Measurements from ENCODE around the gene AADACL4.

Gene AADACL4

DNA sequence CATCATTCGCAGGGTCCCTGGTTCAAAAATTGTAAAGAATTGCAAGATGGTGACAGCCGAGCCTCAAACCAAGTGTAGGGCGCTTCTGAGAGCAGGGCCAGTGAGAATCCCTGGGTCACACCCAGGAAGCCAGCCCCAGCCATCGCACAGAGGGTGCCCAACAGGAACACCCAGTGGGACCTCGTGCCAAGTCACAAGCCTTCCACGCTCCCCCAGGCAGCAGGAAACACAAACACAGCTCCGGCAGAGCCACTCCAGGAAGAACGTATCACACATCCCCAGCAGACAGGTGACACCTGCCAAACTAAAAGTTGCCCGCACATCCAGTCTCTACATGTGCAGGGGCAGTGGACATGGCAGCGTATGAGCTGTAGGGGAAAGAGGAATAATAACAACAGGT lies 46.1 kb upstream of the AADACL4 start:
- Histone ChIP-seq H3K27ac (ENCODE audit: low read depth, low read length) (no peak overlapping the region), H4K5ac (ENCODE audit: low read length) (no peak overlapping the region), H3K79me2 (ENCODE audit: control insufficient read depth, insufficient read depth, low read length) (no peaks in the 10 kb centered on the region), H3K79me1 (ENCODE audit: low read length) (no peaks in the 10 kb centered on the region), H3K18ac (ENCODE audit: low read length) (no peak overlapping the region), H3K4me1 (ENCODE audit: control insufficient read depth, low read depth, low read length) (no peaks in the 10 kb centered on the region), H2BK15ac (replicated peaks; ENCODE audit: low read depth) (no peak overlapping the region), H2BK120ac (ENCODE audit: low read depth, low read length) (no peak overlapping the region), H3K56ac (ENCODE audit: low read length) (no peak overlapping the region), H3K9ac (ENCODE audit: low read length) (no peak overlapping the region), H3K4ac (ENCODE audit: low read depth, low read length) (no peak overlapping the region), H2BK5ac (ENCODE audit: low read length) (no peak overlapping the region), H3K4me2 (ENCODE audit: low read length) (no peak overlapping the region), H3K23ac (ENCODE audit: low read length) (no peak overlapping the region), H3K36me3 (ENCODE audit: control insufficient read depth, insufficient read depth, low read length) (no peaks in the 10 kb centered on the region), H3K4me3 (ENCODE audit: low read length) (no peak overlapping the region), H4K8ac (ENCODE audit: low read depth, low read length) (no peak overlapping the region), H2AK5ac (ENCODE audit: low read length) (no peak overlapping the region), H3K27me3 (ENCODE audit: insufficient read depth, low read length, poor library complexity) (no peaks in the 10 kb centered on the region)
- no CpG with 5 or more reads among the region's 10 CpGs for WGBS (ENCODE audit: extremely low coverage, insufficient coverage, low lambda C conversion rate)
- no peak for DNase-seq

DNA sequence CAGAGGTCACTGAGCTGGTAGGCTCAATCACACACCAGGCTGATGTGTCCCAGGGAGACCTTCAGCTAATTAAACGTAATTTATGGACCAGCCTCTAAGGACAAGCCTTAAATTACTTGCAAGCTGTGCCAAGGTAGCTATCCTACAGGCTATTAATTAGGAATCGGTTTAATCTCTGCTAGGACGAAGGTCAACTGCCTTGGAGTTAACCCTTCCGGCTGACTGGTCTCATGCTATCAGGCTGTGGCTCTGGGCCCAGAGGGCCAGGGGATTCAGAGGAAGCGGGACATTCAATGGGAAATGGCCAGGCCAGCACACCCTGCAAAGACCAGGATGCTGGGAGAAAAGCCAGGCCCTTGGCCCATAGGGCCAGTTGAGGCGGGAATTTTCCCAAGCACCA lies 44.9 kb upstream of the AADACL4 start:
- H3K36me3 ChIP-seq (ENCODE audit: control insufficient read depth, insufficient read depth, low read length), result no peaks in the 10 kb centered on the region
- no peak overlapping the region for H3K4me3 ChIP-seq (ENCODE audit: low read length)
- H3K79me2 ChIP-seq (ENCODE audit: control insufficient read depth, insufficient read depth, low read length), result no peaks in the 10 kb centered on the region
- no peak overlapping the region for H3K4me2 ChIP-seq (ENCODE audit: low read length)
- no peak overlapping the region for H3K9ac ChIP-seq (ENCODE audit: low read length)
- H4K5ac ChIP-seq (ENCODE audit: low read length), result no peak overlapping the region
- no peaks in the 10 kb centered on the region for H3K27me3 ChIP-seq (ENCODE audit: insufficient read depth, low read length, poor library complexity)
- no peak overlapping the region for H2BK5ac ChIP-seq (ENCODE audit: low read length)
- no peak overlapping the region for H3K4ac ChIP-seq (ENCODE audit: low read depth, low read length)
- H4K8ac ChIP-seq (ENCODE audit: low read depth, low read length), result no peak overlapping the region
- no peak for DNase-seq
- H2BK15ac ChIP-seq (replicated peaks; ENCODE audit: low read depth), result no peak overlapping the region
- H3K4me1 ChIP-seq (ENCODE audit: control insufficient read depth, low read depth, low read length), result no peaks in the 10 kb centered on the region
- no peaks in the 10 kb centered on the region for H3K79me1 ChIP-seq (ENCODE audit: low read length)
- no peak overlapping the region for H3K23ac ChIP-seq (ENCODE audit: low read length)
- WGBS (ENCODE audit: extremely low coverage, insufficient coverage, low lambda C conversion rate), result no CpG with 5 or more reads among the region's 6 CpGs
- H3K27ac ChIP-seq (ENCODE audit: low read depth, low read length), result no peak overlapping the region
- no peak overlapping the region for H2AK5ac ChIP-seq (ENCODE audit: low read length)
- H3K56ac ChIP-seq (ENCODE audit: low read length), result no peak overlapping the region
- no peak overlapping the region for H2BK120ac ChIP-seq (ENCODE audit: low read depth, low read length)
- H3K18ac ChIP-seq (ENCODE audit: low read length), result no peak overlapping the region

DNA sequence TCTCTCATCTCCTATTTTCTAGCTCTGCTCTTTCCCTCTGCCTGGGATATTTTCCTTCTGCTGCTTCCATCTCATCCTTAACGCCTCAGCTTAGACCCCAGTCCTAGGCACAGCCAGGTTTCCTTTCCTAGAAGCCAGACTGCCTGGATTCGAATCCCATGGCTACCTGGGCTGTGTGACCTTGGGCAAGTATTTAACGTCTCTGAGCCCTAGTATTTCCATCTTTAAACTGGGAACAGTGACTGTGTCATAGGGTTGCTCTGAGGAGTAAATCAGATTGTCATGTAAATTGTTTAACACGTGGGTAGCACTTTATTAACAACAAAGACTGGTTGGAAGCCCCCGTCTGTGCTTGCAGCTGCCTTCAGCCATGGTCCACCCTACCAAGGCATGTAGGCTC lies 44.2 kb upstream of the AADACL4 start:
- Histone ChIP-seq H2BK5ac (ENCODE audit: low read length) (no peak overlapping the region), H3K23ac (ENCODE audit: low read length) (no peak overlapping the region), H3K56ac (ENCODE audit: low read length) (no peak overlapping the region), H2BK15ac (replicated peaks; ENCODE audit: low read depth) (no peak overlapping the region), H3K79me1 (ENCODE audit: low read length) (no peaks in the 10 kb centered on the region), H3K79me2 (ENCODE audit: control insufficient read depth, insufficient read depth, low read length) (no peaks in the 10 kb centered on the region), H3K9ac (ENCODE audit: low read length) (no peak overlapping the region), H4K8ac (ENCODE audit: low read depth, low read length) (no peak overlapping the region), H4K5ac (ENCODE audit: low read length) (no peak overlapping the region), H3K4me2 (ENCODE audit: low read length) (no peak overlapping the region), H3K36me3 (ENCODE audit: control insufficient read depth, insufficient read depth, low read length) (no peaks in the 10 kb centered on the region), H3K4me3 (ENCODE audit: low read length) (no peak overlapping the region), H3K27me3 (ENCODE audit: insufficient read depth, low read length, poor library complexity) (no peaks in the 10 kb centered on the region), H2AK5ac (ENCODE audit: low read length) (no peak overlapping the region), H3K18ac (ENCODE audit: low read length) (no peak overlapping the region), H2BK120ac (ENCODE audit: low read depth, low read length) (no peak overlapping the region), H3K4me1 (ENCODE audit: control insufficient read depth, low read depth, low read length) (no peaks in the 10 kb centered on the region), H3K4ac (ENCODE audit: low read depth, low read length) (no peak overlapping the region), H3K27ac (ENCODE audit: low read depth, low read length) (no peak overlapping the region)
- WGBS (ENCODE audit: extremely low coverage, insufficient coverage, low lambda C conversion rate), result no CpG with 5 or more reads among the region's 5 CpGs
- no peak for DNase-seq

DNA sequence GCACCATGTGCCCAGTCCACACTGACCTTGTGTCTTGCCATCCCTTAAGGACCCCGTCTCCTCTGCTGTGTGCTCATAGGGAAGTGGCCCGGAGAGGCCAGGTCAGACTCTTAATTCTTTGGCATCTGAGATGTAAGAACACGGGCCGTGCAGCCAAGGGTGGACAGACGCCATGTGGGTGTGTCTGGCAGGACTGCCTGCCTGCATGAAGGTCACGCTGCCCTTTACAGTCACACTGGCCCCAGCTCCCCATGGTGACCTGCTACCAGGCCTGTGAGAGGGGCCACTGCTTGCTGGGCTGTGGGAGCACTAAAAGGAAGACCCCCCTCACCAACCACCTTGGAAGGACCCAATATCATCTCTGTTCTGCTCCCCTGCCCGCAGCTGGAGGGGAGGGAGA lies 43.5 kb upstream of the AADACL4 start:
- Histone ChIP-seq H2BK5ac (ENCODE audit: low read length) (no peak overlapping the region), H3K9ac (ENCODE audit: low read length) (no peak overlapping the region), H3K27me3 (ENCODE audit: insufficient read depth, low read length, poor library complexity) (no peaks in the 10 kb centered on the region), H3K79me2 (ENCODE audit: control insufficient read depth, insufficient read depth, low read length) (no peaks in the 10 kb centered on the region), H2BK15ac (replicated peaks; ENCODE audit: low read depth) (no peak overlapping the region), H2AK5ac (ENCODE audit: low read length) (no peak overlapping the region), H3K4ac (ENCODE audit: low read depth, low read length) (no peak overlapping the region), H3K79me1 (ENCODE audit: low read length) (no peaks in the 10 kb centered on the region), H3K18ac (ENCODE audit: low read length) (no peak overlapping the region), H4K8ac (ENCODE audit: low read depth, low read length) (no peak overlapping the region), H2BK120ac (ENCODE audit: low read depth, low read length) (no peak overlapping the region), H3K4me2 (ENCODE audit: low read length) (no peak overlapping the region), H3K4me3 (ENCODE audit: low read length) (no peak overlapping the region), H3K4me1 (ENCODE audit: control insufficient read depth, low read depth, low read length) (no peaks in the 10 kb centered on the region), H3K36me3 (ENCODE audit: control insufficient read depth, insufficient read depth, low read length) (no peaks in the 10 kb centered on the region), H3K23ac (ENCODE audit: low read length) (no peak overlapping the region), H4K5ac (ENCODE audit: low read length) (no peak overlapping the region), H3K56ac (ENCODE audit: low read length) (no peak overlapping the region), H3K27ac (ENCODE audit: low read depth, low read length) (no peak overlapping the region)
- no CpG with 5 or more reads among the region's 7 CpGs for WGBS (ENCODE audit: extremely low coverage, insufficient coverage, low lambda C conversion rate)
- DNase-seq, result no peak

DNA sequence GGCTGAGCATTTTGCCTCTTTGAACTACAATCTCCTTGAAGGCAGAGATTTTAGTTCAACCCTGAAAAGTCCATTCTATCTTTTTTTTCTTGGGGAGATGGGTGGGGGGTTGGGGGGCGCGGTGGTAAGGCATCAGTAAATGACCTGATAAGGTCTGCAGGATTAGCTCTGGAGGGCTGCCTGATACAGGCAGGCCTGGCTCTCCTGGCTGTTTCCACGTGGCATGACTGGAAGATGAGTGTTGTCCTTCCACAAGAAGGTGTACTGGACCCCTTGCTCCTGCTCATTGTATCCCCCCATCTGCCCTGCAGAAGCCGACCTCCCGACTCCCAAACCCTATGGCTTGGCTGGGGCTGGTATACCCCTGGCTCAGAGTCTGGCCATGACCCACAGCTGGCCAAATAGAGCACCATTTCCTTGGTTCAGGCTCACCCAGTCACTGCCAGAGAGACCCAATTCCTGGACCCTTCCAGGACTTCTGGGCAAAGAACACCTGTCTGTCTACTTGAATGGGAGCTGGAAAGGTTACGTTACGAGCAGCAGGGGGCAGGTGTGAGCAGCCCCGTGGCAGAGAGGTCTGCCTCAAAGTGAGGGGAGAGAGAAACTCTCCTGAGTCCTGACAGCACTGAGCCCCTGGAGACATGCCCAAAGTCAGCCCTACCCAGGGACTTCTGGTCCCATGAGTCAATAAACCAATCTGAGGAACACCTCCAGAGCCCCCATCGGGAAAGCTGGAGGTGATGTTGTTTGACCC lies 42.8 kb upstream of the AADACL4 start:
- H3K4me2 ChIP-seq (ENCODE audit: low read length), result no peak overlapping the region
- no peak overlapping the region for H2AK5ac ChIP-seq (ENCODE audit: low read length)
- no peak overlapping the region for H4K5ac ChIP-seq (ENCODE audit: low read length)
- H3K27me3 ChIP-seq (ENCODE audit: insufficient read depth, low read length, poor library complexity), result no peaks in the 10 kb centered on the region
- H3K4me3 ChIP-seq (ENCODE audit: low read length), result no peak overlapping the region
- no peaks in the 10 kb centered on the region for H3K36me3 ChIP-seq (ENCODE audit: control insufficient read depth, insufficient read depth, low read length)
- no peaks in the 10 kb centered on the region for H3K79me2 ChIP-seq (ENCODE audit: control insufficient read depth, insufficient read depth, low read length)
- WGBS (ENCODE audit: extremely low coverage, insufficient coverage, low lambda C conversion rate), result no CpG with 5 or more reads among the region's 9 CpGs
- DNase-seq, result peak; percentile 79
- H3K56ac ChIP-seq (ENCODE audit: low read length), result no peak overlapping the region
- H2BK5ac ChIP-seq (ENCODE audit: low read length), result no peak overlapping the region
- H2BK15ac ChIP-seq (replicated peaks; ENCODE audit: low read depth), result no peak overlapping the region
- H3K18ac ChIP-seq (ENCODE audit: low read length), result no peak overlapping the region
- no peak overlapping the region for H2BK120ac ChIP-seq (ENCODE audit: low read depth, low read length)
- H4K8ac ChIP-seq (ENCODE audit: low read depth, low read length), result no peak overlapping the region
- H3K4me1 ChIP-seq (ENCODE audit: control insufficient read depth, low read depth, low read length), result no peaks in the 10 kb centered on the region
- H3K79me1 ChIP-seq (ENCODE audit: low read length), result no peaks in the 10 kb centered on the region
- H3K4ac ChIP-seq (ENCODE audit: low read depth, low read length), result no peak overlapping the region
- no peak overlapping the region for H3K27ac ChIP-seq (ENCODE audit: low read depth, low read length)
- no peak overlapping the region for H3K9ac ChIP-seq (ENCODE audit: low read length)
- no peak overlapping the region for H3K23ac ChIP-seq (ENCODE audit: low read length)
